Colonic mucosa (tissue), 4 donors: Measurements from ENCODE around the gene P2RX6. TPM values are rescaled to one million over a fixed set of nuclear protein-coding genes. Genes with fewer than 3 reads are reported as not detected.
"Not testable (repeated sequence)": the region's sequence is repeated elsewhere in the genome, so short reads cannot be mapped to it uniquely, and the experiment has no call there.

Experiments
- DNase-seq: peaks from one replicate; pipeline ENCODE4 v3.0.0-alpha.2; 2020
- H3K27ac ChIP-seq: fragments of 200-600 bp; one replicate; pipeline ENCODE4 v1.8.0; 2021
- H3K27me3 ChIP-seq: fragments of 200-600 bp; one replicate; pipeline ENCODE4 v1.8.0; 2021
- H3K36me3 ChIP-seq: fragments of 200-600 bp; one replicate; pipeline ENCODE4 v1.8.0; 2021
- H3K4me1 ChIP-seq: fragments of 200-600 bp; one replicate; pipeline ENCODE4 v1.8.0; 2021; ENCODE audit warnings: mild to moderate bottlenecking
- H3K4me3 ChIP-seq: fragments of 200-600 bp; one replicate; pipeline ENCODE4 v1.8.0; 2021
- H3K9ac ChIP-seq, 2 donors: one replicate each; pipeline ENCODE4 v1.7.0; 2013; ENCODE audit warnings: control low read depth in 2 of 2, low read depth in 2 of 2, low read length in 2 of 2
- H3K9me3 ChIP-seq: fragments of 200-600 bp; one replicate; pipeline ENCODE4 v1.8.0; 2021
- intact Hi-C: fragments of 100-400 bp; cut with DNase I; formaldehyde crosslinking; loops from one replicate; pipeline ENCODE4 v1.14.1; 2022
- total RNA-seq, 2 donors: library from RNA; stranded (reverse); fragmentation: NEBNext Ultra II Directional in 1 of 2; extraction: Animal tissue kit (Norgen Biotek cat#: 25700) in 1 of 2; gene quantifications; one replicate each; pipeline ENCODE4 v1.2.1, GENCODE V29; 2021
- TF ChIP-seq, protein P1 (sequence below): fragments of 200-600 bp; IDR thresholded peaks from one replicate; pipeline ENCODE4 v1.8.0; 2022; ENCODE audit warnings: antibody characterized with exemption, mild to moderate bottlenecking
- donor health status: healthy.
- donor health status: DM: no; HTN: no; CAD: no.
- donor health status: DM: no; HTN: no; CAD: no.

P2RX6 gene
- total RNA-seq, 2 donors from 2014 or later = 0.27 to 0.62 TPM

DNA sequence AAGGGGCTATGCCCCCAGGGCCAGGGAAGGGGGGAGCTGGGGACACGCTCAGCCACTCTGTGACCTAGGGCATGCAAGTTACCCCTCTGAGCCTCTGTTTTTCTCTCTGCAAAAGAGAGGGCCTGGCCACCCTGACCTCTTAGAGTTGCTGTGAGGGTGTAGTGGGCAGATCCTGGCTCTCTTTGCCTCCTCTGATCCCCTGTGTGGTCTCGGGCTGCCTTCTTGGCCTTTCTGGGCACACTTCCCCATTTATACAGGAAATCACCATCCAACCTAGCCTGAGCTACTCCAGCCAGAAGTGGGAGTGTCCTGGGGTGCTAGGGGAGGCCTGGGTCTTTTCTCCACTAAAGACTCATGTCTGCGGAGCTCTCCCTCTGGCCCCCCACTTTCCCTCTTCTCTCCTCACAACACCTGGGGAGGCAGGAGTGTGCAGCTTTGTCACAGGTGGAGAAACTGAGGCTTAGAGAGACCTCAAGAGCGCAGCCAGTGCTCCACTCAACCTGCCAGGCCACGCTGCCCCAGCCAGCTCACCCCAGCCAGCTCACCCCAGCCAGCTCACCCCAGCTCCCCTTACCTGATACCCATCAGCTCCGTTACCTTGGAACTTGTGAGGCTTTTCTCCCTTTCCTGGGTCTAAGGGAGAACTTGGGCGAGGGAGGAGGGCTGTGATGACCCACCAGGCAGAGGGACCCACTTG, 46.5 kb upstream of the P2RX6 start:
- H3K9me3 ChIP-seq = no peaks in the 10 kb centered on the region
- H3K36me3 ChIP-seq = no peaks in the 10 kb centered on the region
- intact Hi-C loops = loop anchor here (10.0 kb wide), 1 partner anchor 94 kb away; no protein-coding TSS in a partner anchor
- H3K9ac ChIP-seq = peak overlapping the region in 1 of 2 donors; percentile 12
- TF ChIP-seq, protein P1, sequence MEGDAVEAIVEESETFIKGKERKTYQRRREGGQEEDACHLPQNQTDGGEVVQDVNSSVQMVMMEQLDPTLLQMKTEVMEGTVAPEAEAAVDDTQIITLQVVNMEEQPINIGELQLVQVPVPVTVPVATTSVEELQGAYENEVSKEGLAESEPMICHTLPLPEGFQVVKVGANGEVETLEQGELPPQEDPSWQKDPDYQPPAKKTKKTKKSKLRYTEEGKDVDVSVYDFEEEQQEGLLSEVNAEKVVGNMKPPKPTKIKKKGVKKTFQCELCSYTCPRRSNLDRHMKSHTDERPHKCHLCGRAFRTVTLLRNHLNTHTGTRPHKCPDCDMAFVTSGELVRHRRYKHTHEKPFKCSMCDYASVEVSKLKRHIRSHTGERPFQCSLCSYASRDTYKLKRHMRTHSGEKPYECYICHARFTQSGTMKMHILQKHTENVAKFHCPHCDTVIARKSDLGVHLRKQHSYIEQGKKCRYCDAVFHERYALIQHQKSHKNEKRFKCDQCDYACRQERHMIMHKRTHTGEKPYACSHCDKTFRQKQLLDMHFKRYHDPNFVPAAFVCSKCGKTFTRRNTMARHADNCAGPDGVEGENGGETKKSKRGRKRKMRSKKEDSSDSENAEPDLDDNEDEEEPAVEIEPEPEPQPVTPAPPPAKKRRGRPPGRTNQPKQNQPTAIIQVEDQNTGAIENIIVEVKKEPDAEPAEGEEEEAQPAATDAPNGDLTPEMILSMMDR = no peak
- peaks cover 3% of the 10 kb centered on the region for H3K4me1 ChIP-seq
- no peak overlapping the region for H3K4me3 ChIP-seq
- H3K27me3 ChIP-seq = no peaks in the 10 kb centered on the region
- no peak overlapping the region for H3K27ac ChIP-seq
- no peak for DNase-seq

DNA sequence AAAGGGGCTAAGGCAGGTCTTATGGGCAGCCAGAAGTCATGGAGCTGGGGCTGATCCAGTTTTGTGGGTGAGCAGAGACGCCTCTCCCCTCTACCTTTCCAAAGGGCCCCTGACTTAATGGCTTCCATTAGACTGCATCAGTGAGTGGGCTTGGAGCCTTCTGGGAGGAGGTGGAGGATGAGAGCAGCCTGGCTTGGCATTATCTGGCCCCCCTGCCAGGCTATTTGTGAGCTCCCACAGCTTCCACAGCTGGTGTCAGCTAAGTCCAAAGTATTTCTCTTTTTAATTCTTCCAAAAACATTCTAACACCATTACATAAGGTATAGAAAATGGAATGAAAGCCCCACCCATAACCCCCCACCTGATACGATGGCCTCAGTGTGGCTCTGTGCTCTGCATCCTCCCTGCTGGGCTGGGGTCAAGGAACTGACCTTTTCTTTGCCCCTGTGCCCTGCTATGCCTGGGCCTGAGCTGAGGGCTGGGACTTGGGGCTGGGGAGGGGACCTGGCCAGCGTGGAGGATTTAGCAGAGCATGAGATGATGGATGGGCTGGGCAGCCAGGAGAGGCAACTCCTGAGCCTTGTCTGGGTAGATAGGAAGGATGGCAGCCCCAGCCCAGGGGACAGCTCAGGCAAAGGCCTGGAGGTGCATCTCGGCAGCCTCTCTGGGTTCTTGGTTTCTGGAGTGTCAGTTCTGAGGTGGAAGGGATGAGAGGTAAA, 43.9 kb upstream of the P2RX6 start:
- Histone ChIP-seq H3K36me3 (no peaks in the 10 kb centered on the region), H3K9ac (no peak overlapping the region), H3K4me1 (peaks cover 3% of the 10 kb centered on the region), H3K9me3 (no peaks in the 10 kb centered on the region), H3K4me3 (no peak overlapping the region), H3K27me3 (no peaks in the 10 kb centered on the region), H3K27ac (no peak overlapping the region)
- intact Hi-C loops = no loop called here
- DNase-seq = no peak
- TF ChIP-seq, protein P1 = no peak

DNA sequence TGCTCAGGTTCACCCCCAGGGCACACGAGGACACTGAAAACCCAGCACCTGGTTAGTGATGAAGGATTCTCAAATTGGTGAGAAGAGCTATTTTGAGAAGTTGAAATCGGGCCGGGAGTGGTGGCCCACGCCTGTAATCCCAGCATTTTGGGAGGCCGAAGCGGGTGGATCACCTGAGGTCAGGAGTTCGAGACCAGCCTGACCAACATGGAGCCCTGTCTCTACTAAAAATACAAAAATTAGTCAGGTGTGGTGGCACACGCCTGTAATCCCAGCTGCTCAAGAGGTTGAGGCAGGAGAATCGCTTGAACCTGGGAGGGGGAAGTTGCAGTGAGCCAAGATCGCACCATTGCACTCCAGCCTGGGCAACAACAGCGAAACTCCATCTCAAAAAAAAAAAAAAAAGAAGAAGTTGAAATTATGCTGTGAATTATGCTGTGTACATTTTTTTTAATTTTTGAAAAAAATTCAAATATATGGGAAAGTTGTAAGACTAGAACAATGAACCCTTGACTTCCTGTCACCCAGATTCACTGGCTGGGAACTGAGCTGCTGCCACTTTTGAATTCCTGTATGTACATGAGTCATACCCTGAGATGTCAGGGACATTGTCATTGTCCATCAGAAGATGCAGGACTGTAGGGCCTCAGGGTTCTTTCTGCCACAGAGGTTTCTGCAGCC, 42.8 kb upstream of the P2RX6 start:
- H3K27me3 ChIP-seq, H3K4me3 ChIP-seq, H3K9ac ChIP-seq, H3K9me3 ChIP-seq, H3K36me3 ChIP-seq, DNase-seq, H3K27ac ChIP-seq, intact Hi-C loops, H3K4me1 ChIP-seq: not testable (repeated sequence)

DNA sequence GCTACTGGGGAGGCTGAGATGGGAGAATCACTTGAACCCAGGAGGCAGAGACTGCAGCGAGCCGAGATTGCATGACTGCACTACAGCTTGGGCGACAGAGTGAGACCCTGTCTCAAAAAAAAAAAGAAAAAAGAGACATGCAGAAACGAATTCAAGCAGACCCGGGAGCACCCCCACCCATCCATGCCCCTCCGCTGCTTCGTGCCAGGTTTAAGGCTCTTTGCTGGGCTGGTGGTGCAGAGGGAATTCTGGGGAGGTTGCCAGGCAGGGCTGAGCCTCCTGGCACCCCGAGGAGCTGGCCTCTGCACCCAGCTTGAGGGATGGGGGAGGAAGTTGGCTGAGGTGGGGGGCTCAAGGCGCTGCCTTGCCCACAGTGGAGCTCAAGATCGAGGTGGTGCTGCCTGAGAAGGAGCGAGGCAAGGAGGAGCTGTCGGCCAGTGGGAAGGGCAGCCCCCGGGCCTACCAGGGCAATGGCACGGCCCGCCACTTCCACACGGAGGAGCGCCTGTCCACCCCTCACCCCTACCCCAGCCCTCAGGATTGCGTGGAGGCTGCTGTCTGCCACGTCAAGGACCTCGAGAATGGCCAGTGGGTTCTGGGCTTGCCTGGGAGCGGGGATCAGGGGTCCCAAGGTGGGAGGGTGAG, 41.9 kb upstream of the P2RX6 start:
- Histone ChIP-seq H3K27ac (no peak overlapping the region), H3K9me3 (no peaks in the 10 kb centered on the region), H3K4me3 (no peak overlapping the region), H3K36me3 (no peaks in the 10 kb centered on the region), H3K27me3 (no peaks in the 10 kb centered on the region), H3K9ac (no peak overlapping the region), H3K4me1 (no peaks in the 10 kb centered on the region)
- TF ChIP-seq, protein P1 = no peak
- no peak for DNase-seq
- intact Hi-C loops = no loop called here

DNA sequence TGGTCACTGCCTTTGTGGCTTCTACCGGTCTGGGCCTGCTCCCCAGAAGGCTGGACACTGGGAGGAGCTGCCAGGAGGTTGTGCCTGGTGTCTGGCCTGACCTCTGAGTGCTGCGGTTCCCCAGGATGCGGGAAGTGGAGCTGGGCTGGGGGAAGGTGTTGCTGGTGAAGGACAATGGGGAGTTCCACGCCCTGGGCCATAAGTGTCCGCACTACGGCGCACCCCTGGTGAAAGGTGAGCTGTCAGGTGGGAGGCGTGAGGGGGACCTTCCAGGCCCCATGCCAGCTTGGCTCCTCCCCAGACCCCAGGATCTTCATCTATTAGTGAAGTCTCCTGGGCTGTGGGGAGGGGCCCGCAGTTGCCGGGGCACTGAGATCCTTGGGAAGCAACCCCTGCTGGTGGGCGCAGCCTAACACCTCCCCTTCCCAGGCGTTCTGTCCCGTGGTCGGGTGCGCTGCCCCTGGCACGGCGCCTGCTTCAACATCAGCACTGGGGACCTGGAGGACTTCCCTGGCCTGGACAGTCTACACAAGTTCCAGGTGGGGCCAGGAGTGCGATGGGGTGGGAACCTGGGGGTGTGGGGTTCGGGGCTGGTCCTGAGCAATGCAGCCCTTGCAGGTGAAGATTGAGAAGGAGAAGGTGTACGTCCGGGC, 41.2 kb upstream of the P2RX6 start:
- Histone ChIP-seq H3K9ac (no peak overlapping the region), H3K36me3 (no peaks in the 10 kb centered on the region), H3K9me3 (no peaks in the 10 kb centered on the region), H3K27me3 (no peaks in the 10 kb centered on the region), H3K27ac (no peak overlapping the region), H3K4me3 (no peak overlapping the region), H3K4me1 (no peaks in the 10 kb centered on the region)
- intact Hi-C loops = no loop called here
- DNase-seq = no peak
- TF ChIP-seq, protein P1 = no peak
